Midbrain (tissue), 1 donor: Measurements from ENCODE around the gene PRDX2.
"Not testable (repeated sequence)": the region's sequence is repeated elsewhere in the genome, so short reads cannot be mapped to it uniquely, and the experiment has no call there.

Experiments
- DNase-seq: peaks from one replicate; lab custom pipeline; 2025; lab: John Stamatoyannopoulos, UW

Gene PRDX2

GRCh38 chr19:12801466-12802266 lies at the start of gene PRDX2, which contains the start of gene THSD8:
TSS of gene PRDX2 (minus strand) at chr19:12801800. CDS start at chr19:12801261, 539 bp downstream.
TSS of gene THSD8 (plus strand) at chr19:12802069. CDS start at chr19:12802072, 3 bp downstream.
- peak; percentile 85 for DNase-seq

GRCh38 chr19:12847159-12848139 lies 45.8 kb upstream of the PRDX2 start:
- peak; percentile 79 for DNase-seq

- DNase-seq, result not testable (repeated sequence)
Measured at GRCh38 chr19:12846613-12847012, 45.0 kb upstream of the PRDX2 start.

GRCh38 chr19:12843999-12844732 lies 42.6 kb upstream of the PRDX2 start:
- no peak for DNase-seq

GRCh38 chr19:12843328-12843727 lies 41.7 kb upstream of the PRDX2 start:
- DNase-seq, result no peak

- no peak for DNase-seq
Measured at GRCh38 chr19:12842511-12842910, 40.9 kb upstream of the PRDX2 start.

GRCh38 chr19:12841094-12841493 lies 39.5 kb upstream of the PRDX2 start:
- DNase-seq, result no peak

GRCh38 chr19:12840091-12841079 lies 38.8 kb upstream of the PRDX2 start:
- DNase-seq, result no peak

- DNase-seq, result no peak
Measured at GRCh38 chr19:12838886-12839756, 37.5 kb upstream of the PRDX2 start.

- peak; percentile 49 for DNase-seq
Measured at GRCh38 chr19:12838182-12838885, 36.7 kb upstream of the PRDX2 start, which contains the start of gene MAST1. TSS of gene MAST1 (plus strand) at chr19:12838515. CDS start at chr19:12838573, 58 bp downstream.

GRCh38 chr19:12837225-12837624 lies 35.6 kb upstream of the PRDX2 start:
- no peak for DNase-seq

GRCh38 chr19:12836529-12836863 lies 34.9 kb upstream of the PRDX2 start:
- no peak for DNase-seq

- DNase-seq, result no peak
Measured at GRCh38 chr19:12834976-12835757, 33.6 kb upstream of the PRDX2 start.

GRCh38 chr19:12834566-12834943 lies 33.0 kb upstream of the PRDX2 start, which contains the start of gene RTBDN:
TSS of gene RTBDN (minus strand) at chr19:12834579. CDS start at chr19:12829979, 4,600 bp downstream.
- no peak for DNase-seq

GRCh38 chr19:12833738-12834565 lies 32.4 kb upstream of the PRDX2 start:
- DNase-seq, result no peak

- DNase-seq, result no peak
Measured at GRCh38 chr19:12833418-12833737, 31.8 kb upstream of the PRDX2 start.

- no peak for DNase-seq
Measured at GRCh38 chr19:12828494-12828893, 26.9 kb upstream of the PRDX2 start.
